ENCODE data around the gene GANAB. TPM values are rescaled to one million over a fixed set of nuclear protein-coding genes. Genes with fewer than 3 reads are reported as not detected.
"Not testable (repeated sequence)": the region's sequence is repeated elsewhere in the genome, so short reads cannot be mapped to it uniquely, and the experiment has no call there.

Gene GANAB
- polyA plus RNA-seq, 10 donors = 145 to 211 (median 165) TPM

DNA sequence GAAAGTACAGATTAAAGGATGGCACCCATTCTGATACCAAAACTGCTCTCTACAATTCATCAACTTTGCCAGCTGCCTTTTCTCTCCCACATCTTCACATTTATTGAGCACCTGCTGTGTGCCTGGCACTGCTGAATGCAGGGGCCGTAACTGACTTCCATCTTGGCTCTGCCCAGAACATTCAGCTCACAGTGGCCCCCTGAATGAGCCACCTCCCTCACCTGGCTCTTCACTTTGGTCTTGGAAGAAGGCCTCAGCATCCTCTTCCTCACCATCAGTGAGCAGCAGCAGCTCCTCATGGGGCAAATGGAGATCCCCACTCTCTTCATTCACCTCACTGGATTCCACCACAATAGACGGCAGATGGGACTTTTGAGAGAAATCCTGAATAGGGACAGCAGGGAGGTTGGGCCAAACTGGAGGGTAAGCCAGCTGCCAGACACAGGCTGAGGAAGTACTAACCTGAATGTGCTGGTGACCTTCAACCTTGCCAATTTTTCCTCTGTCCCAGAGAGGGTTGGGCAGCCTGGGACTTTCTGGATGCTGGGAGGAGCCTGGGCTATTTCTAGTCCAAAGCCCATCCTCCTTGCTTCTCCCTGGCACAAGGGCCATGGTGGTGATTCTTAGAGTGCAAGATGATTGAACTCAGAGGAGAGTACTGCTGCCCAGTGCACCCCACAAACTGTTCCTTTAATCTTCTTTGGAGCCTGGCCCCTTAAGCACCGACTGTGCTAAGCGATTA, 23.2 kb upstream of the GANAB start:
- DNase-seq = no peak

DNA sequence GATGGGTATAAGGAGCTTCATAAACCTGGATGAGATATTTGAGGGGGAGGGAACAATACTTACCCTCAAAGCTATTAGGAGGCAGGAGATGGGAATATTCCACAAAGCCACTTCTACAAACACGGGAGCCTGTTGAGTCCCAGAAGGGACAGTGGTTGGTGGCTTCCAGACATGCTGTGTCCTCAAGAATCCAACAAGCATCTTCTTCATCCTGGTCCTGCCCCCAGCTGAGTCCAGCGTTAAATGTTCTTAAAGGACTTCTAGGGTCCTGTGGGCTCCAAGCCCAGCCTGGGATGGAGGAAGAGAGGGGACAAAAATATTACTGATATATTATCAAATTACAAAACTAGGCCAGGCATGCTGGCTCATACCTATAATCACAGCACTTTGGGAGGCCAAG, 21.0 kb upstream of the GANAB start:
- no peak for DNase-seq

DNA sequence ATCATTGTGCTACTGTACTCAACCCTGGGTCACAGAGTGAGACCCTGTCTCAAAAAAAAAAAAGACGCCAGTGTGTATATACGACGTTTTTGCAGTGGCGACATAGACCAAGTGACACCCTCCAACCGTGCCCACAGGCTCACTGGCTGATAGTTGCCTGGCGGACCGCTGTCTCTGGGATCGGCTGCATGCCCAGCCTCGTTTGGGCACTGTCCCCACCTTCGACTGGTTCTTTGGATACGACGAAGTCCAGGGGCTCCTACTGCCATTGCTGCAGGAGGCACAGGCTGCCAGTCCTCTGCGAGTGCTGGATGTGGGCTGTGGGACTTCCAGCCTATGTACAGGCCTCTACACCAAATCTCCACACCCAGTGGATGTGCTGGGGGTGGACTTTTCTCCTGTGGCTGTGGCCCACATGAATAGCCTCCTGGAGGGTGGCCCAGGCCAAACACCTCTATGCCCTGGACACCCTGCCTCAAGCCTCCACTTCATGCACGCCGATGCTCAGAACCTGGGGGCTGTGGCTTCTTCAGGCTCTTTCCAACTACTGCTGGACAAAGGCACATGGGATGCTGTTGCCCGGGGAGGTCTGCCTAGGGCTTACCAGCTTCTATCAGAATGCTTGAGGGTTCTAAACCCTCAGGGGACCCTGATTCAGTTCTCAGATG, 20.0 kb upstream of the GANAB start:
- DNase-seq = no peak

DNA sequence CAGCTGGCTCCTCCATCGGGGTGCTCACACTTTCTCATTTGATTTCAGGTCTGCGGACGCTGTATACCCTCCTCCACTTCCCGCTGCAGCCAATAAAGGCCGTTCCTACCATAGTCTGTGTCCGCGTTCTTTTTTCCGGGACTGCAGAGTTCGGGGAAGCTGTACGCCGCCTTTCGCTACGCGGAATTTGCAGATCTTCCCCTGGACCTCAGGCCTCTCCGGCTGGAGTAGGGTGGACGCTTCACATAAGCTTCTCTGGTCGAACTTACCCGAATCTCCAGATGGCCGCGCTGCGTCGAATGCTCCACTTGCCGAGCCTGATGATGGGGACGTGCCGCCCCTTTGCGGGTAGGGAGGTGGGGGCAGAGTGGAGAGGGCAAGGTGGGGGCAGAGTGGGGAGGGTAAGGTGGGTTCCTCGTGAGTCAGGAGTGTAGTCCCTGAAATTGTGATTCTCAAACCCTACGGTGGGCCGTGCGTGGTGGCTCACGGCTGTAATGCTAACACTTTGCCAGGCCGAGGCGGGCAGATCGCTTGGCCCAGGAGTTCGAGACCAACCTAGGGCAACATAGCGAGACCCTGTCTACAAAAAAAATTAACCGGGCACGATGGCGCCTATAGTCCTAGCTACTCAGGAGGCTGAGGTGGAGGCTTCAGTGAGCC, 19.3 kb upstream of the GANAB start:
- no peak for DNase-seq

DNA sequence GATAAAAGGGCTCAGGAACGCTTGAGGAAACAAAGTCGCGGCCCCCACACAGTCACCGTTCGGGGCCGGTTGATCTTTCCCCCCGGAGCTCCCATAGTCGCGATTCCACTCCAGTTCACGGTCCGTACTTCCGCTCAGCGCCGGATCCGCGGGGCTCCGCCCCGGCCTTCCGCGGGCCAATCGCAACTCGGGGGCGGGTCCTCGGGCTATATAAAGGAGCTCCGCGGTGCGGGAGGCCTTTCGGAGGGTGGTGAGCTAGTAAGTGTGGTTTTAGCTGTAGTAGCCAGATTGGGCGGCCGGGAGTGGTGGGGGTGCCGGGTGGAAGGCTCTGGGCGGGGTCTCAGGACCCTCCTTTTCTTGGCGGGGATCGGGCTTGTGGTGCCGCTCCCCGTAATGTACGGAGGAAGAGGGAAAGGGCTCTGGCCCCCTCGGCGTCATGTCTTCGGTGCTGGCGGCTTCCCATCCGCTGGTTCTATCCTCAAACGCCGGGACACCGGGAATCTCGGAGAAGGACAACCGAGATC, 18.7 kb upstream of the GANAB start, which contains the start of the genes C11orf98 and CSKMT:
Gene C11orf98 (minus strand): TSS at position 136 of the 524 bp plus-strand sequence. CDS start 41 bp downstream, at position 95.
Gene CSKMT (plus strand): TSS at position 238 of the 524 bp plus-strand sequence. CDS start 568 bp downstream, outside the sequence.
- DNase-seq = peak; percentile 95 to 98 (median 97)

DNA sequence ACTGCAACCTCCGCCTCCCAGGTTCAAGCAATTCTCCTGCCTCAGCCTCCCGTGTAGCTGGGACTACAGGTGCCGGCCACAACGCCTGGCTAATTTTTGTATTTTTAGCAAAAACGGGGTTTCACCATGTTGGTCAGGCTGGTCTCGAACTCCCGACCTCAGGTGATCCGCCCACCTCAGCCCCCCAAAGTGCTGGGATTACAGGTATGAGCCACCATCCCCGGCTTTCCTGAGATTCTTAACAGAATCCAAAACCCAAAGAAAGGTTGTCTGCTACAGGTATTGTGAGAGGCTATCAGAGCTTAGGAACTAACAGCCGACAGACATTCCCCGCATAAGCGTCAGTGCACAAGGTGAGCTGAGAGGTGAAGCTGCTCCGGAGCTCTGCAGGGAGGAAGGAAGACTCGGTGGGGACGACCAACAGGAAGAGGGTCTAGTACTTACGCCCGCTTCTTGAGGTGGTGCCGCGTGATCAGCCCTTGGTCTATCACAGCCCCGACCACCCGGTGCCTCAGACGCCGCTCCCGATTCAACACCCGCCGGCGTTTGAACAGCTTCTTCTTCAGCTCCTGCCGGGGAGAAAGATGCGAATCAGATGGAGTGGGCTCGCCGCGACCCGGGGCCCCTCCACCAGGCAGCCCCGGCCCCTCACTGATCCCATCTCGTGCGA, 18.1 kb upstream of the GANAB start:
- DNase-seq = no peak

DNA sequence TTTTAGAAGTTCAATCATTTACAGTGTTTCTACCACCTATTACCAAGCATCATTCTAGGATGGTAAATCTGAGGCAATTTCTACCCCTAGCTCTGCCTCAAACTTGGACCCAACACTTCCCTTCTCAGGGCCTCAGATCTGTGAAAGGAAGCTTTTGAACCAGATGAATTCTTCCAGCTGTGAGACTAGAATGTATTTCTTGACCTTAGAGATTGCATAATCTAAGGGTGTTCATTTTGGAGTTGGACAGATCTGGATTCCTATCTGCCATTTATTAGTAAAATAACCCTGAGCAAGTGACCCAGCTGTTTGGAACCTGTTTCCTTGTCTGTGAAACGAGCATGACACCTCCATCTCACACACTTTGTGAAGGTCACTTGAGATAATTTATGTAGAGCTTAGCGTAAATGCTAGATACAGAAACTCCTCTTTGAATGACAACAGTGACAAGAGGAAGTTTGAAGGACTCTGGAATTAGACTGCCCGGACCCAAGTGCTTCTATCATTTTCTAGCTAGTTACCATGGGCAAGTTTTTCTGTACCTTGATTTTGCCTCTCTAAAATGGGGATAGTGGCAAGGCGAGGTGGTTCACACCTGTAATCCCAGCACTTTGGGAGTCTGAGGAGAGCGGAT, 10.5 kb upstream of the GANAB start:
- no peak for DNase-seq

DNA sequence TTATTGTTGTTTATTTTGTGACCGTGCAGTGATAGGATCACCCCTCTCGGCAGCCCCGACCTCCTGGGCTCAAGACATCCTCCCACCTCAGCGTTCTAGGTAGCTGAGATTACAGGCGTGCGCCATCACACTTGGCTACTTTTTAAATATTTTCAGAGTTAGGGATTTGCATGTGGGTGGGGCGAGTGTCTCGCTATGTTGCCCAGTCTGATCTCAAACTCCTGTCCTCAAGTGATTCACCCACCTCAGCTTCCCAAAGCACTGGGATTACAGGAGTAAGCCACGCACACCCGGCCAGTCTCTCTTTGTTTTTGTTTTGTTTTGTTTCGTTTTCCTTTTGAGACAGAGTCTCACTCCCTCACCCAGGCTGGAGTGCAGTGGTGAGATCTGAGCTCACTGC, 7.9 kb upstream of the GANAB start:
- DNase-seq = no peak

DNA sequence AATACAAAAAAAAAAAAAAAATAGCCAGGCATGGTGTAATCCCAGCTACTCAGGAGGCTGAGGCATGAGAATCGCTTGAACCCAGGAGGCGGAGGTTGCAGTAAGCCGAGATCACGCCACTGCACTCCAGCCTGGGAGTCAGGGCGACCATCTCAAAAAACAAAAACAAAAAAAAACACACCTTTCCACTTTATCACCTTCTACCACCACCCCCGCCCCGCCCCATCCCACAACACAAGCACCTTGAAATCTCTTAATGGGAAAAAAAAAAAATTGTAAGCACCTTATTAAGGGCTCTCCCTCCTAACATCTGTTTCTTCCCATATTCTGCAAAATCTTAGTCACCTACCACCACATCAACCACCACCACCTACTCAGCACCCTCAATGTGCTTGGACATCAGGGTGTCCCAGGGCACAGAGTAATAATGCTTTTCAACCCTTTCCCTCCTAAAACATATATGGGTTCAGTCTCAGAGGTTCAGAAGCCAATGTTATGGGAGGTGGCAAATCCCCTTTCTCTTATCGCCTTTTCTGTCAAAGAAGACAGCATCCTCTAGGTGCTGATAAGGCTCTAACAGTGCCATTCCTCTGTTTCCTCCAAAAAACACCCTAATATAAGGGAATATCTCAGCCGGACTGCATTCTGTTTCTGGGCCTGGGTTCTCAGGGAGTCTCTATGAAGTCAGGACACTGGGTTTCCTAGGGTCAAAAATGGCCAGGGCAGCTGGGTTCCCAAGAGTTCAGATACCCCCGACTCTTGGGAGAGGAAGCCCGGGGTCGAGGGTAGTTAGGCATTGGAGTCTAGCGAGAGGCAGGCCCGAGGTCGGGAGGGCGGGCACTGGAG, 6.0 kb upstream of the GANAB start:
- DNase-seq = no peak

DNA sequence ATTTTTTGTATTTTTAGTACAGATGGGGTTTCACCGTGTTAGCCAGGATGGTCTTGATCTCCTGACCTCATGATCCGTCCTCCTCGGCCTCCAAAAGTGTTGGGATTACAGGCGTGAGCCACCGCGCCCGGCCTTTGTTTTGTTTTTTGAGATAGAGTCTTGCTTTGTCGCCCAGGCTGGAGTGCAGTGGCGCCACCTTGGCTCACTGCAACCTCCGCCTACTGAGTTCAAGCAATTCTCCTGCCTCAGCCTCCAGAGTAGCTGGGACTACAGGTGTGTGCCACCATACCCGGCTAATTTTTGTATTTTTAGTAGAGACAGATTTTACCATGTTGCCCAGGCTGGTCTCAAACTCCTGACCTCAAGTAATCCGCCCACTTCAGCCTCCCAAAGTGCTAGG, 3.9 kb upstream of the GANAB start:
- not testable (repeated sequence) for DNase-seq

DNA sequence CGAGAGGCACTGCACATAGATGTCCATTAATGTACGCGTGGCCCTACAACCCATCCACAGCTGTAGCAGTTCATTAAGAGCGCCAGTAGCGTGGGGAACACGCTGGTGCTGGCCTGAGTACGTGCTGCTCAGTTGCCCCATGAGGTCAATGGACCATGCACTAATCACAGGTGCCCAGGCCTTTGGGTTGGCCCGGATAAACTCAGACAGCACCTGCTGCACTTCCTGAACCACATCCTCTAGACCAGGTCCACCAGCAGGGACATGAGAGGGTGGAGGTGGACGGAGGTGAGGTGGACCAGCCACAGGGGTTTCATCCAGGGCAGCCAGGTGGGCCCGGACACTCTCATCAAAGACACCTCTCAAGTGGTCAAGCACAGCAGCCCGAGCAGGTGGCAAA, 3.1 kb upstream of the GANAB start:
- no peak for DNase-seq

DNA sequence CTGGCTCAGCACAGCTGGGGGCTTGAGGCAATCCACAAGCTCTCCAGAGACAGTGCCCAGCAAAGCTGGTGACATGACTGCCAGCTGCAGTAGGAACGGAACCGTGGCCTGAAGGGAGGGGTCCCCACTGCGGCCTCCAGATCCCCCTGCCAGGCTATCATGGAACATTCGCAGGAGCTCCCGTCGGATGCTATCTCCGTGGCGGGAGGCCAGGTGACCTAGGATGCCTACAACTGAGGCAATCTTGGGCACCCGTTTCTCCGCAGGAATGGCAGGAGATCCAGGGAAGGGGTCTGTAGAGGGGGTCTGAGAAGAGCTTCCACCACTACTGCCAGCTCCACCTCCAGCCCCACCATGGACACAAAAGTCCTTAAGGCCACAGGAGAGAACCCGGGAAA, 2.6 kb upstream of the GANAB start:
- DNase-seq = no peak

DNA sequence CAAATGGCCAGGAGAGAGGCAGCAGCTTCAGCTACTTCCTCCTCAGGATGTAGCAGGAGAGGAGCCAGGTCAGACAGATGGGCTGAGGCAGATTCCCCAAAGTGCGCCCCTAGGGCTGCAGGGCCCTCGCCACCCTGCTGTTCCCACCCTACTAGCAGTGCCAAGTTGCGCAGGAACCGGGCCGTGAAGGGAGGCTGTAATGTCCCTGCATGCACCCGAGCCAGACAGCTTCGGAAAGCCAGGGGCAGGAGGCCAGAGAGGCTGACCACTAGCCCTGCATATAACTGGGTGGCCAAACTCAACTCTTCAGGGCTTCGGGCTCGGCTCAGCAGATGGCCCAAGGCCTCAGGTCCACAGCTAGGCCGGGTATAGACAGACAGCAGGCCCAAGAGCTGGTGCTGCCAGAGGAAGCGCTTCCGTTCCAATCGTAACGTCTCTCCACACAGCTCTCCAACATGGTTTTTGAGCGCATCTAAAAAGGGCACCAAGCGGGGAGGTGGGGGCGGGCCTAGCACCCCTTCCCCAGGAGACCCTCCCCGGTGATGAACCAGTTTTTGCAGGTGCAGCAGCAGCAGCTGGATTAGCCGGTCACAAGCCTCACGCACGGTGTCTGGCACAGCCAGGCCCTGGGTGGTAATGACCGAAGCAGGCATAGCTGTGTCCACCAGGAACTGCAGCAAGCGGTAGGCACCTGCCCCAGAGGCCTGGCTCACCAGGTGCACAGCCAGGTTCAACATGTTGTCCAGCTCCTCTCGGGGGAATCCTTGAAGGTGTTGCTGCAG, 2.0 kb upstream of the GANAB start:
- no peak for DNase-seq

DNA sequence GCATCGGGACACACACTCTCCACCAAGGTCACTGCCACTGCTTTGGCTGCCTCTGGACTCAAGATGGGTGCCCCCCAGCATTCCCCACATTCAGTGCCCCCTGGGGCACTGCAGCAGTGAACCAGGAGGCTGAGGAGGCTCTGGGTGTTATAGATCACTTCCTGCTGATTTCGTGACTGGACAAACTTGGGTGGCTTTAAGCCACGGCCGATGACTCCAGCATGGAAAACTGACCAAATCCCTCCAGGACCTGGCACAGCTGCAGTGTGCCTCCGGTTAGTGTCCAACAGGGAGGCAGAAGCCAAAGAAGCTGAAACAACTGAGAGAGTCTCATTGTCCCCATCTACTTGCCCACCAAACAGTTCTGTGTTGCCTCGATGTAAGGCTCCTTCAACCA, 1.2 kb upstream of the GANAB start:
- DNase-seq = no peak

DNA sequence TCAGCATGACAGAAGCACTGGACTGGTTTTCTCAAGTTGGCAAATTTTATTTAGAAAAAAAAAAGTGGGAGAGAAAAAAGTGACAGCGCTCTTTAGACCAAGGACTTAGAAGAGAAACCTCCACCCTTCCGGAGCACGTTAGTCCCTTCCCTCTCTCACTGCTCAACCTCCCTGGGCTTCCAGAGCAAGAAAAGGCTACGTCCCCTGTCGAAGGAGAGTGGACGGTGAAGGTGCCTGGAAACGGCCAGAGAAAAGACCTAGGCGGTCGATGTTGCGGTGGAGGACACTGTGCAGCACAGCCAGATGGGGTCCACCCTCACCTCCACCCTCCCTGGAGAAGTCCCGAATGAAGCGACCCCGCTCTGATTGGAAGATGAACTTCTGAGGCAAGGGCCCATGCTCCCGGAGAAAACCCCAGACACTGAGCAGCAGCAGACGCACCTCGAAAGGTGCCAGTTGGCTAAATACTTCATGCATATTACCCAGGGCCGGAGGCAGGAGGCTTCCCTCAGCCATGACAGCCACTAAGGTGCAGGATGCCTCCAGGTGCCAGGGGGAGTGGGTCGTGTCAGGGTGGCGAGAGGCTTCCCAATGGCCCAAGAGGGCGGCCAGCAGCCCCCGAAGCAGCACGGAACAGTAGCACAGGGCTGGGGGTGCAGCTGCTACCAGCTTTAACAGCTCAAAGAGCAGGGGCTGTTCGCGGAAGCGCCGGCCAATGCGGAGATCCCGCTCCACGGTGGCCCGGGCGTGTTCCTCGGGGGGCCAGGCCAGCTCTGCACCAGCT, 604 bp upstream of the GANAB start:
- no peak for DNase-seq

DNA sequence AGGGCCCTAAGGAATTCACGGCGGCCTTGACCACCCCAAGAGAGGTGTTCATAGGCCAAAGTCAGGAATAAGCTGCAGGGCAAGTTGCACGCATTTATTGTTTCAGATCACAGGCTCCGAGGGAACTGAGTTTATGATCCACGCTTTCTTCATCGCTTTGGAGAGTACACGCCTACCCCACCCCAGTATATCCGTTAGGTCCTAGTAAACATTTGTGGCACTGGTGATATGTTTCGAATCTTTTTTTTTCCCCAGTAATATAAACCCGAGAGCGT, 805 bp downstream of the GANAB start:
- no peak for DNase-seq

DNA sequence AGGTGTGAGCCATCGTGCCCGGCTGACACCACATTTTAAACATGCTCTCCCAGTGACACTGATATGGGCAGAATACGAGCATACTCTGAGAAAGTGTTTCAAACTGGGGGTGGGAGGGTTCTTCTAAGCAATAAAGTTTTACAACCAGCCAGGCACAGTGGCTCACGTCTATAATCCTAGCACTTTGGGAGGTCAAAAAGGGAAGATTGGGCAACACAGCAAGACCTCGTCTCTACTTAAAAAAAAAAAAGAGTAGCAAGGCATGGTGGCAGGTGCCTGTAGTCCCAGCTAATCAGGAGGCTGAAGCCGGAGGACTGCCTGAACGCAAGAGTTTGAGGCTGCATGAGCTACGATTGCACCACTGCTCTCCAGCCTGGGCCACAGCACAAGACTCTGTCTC, 2.2 kb downstream of the GANAB start:
- DNase-seq = no peak

DNA sequence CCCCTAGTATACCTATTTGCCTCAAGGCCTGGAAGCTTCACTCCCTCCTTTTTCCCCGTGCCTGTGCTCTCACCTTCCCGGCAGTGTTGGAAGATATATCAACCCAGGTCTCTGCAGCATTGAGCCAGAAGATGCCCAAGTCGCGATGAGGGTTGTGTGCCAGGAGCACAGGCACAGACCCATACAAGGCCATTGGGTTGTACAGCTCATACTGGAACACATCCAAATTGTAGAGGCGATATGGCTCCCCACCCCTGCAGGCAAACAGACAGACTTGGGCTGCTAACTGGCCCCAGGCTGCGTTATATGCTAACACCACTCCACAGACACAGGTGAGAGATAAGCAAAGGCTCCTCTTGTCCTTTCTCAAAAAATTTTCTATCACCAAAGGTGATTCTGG, 13.9 kb downstream of the GANAB start:
- DNase-seq = no peak

DNA sequence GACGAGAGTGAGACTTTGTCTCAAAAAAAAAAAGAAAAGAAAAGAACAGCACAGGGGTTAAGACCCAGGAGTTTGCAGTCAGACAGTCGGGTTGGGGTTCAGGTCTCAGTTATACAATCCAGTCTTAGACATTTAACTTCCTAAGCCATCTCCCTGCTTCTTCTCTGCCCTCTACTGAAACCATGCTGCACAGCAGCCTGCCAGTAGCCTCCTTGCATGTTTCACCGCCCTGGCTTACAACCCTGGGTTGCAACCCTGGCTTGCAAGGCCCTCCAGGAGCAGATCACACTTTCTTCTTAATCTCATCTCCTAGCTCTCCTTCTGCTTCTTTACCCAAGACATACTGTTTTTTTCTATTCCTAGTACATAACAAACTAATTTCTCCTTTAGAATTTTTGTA, 18.7 kb downstream of the GANAB start:
- no peak for DNase-seq

Data from muscle of back (tissue), 11 donors.